A549 (cell line): ENCODE data around the gene NRXN2.

ENCODE experiments used
- CBX8 ChIP-seq: fragments of 200-600 bp; sonication (generic); IDR thresholded peaks from 2 replicates; pipeline ENCODE4 v1.6.1; 2016
- CHD2 ChIP-seq: fragments of 150-350 bp; IDR thresholded peaks from 2 replicates; pipeline ENCODE4 v1.6.1; 2014; ENCODE audit warnings: low read length; ENCODE audit not compliant: partially characterized antibody
- CHD4 ChIP-seq: fragments of 200-600 bp; sonication (generic); IDR thresholded peaks from 2 replicates; pipeline ENCODE4 v1.6.1; 2016; ENCODE audit warnings: antibody characterized with exemption, mild to moderate bottlenecking, borderline replicate concordance
- CTCF ChIP-seq: fragments of >200 bp; sonication (Bioruptor Twin); formaldehyde crosslinking; IDR thresholded peaks from 3 replicates; pipeline ENCODE4 v1.5.1; 2016
- E2F6 ChIP-seq: IDR thresholded peaks from 2 replicates; pipeline ENCODE4 v1.6.1; 2012; ENCODE audit warnings: low read depth, borderline replicate concordance
- EP300 ChIP-seq, 2 experiments: fragments of >200 bp; sonication (Bioruptor Twin); formaldehyde crosslinking; IDR thresholded peaks; 2 replicates in 1 of 2; 3 replicates in 1 of 2; pipeline ENCODE4 v1.6.1; 2016 to 2017
- FOSL2 ChIP-seq, 2 experiments: fragments of 450-650 bp in 1 of 2; fragments of >200 bp in 1 of 2; sonication (Bioruptor Twin) in 1 of 2; formaldehyde crosslinking; IDR thresholded peaks; 2 replicates each; pipeline versions ENCODE4 v1.5.0 to v1.6.1; 2016 to 2020; ENCODE audit warnings: mild to moderate bottlenecking in 1 of 2, moderate library complexity in 1 of 2
- JUN ChIP-seq, 2 experiments: fragments of >200 bp; sonication (Bioruptor Twin); formaldehyde crosslinking; IDR thresholded peaks; 2 replicates in 1 of 2; 3 replicates in 1 of 2; pipeline ENCODE4 v1.6.1; 2016 to 2017
- MAX ChIP-seq: IDR thresholded peaks from 2 replicates; pipeline ENCODE4 v1.6.1; 2012
- MYC ChIP-seq: IDR thresholded peaks from 2 replicates; pipeline ENCODE4 v1.6.1; 2012; ENCODE audit warnings: mild to moderate bottlenecking, inconsistent platforms, low read length, improper control_type of control experiment, borderline replicate concordance
- PBX3 ChIP-seq: IDR thresholded peaks from 2 replicates; pipeline ENCODE4 v1.6.1; 2012
- POLR2A ChIP-seq: IDR thresholded peaks from 2 replicates; pipeline ENCODE4 v1.6.1; 2012; ENCODE audit warnings: mild to moderate bottlenecking, low read length
- REST ChIP-seq: fragments of 200-600 bp; sonication (generic); IDR thresholded peaks from 2 replicates; pipeline ENCODE4 v1.6.1; 2016; ENCODE audit warnings: antibody characterized with exemption, mild to moderate bottlenecking, moderate library complexity
- ZNF302 ChIP-seq: fragments of 250-450 bp; sonication (Bioruptor Pico); IDR thresholded peaks from 2 replicates; pipeline ENCODE4 v1.9.0; 2021; ENCODE audit warnings: inconsistent platforms, mild to moderate bottlenecking, moderate library complexity

- no peak for TF ChIP-seq CTCF
- no peak for TF ChIP-seq FOSL2 (IDR thresholded peaks at IDR 0.05)
- TF ChIP-seq FOSL2 (CRISPR knock-in tag; IDR thresholded peaks at IDR 0.05), result no peak
- no peak for TF ChIP-seq EP300 (IDR thresholded peaks at IDR 0.05)
- no peak for TF ChIP-seq POLR2A
- TF ChIP-seq MAX, result no peak
- no peak for TF ChIP-seq ZNF302 (CRISPR knock-in tag)
- TF ChIP-seq JUN (IDR thresholded peaks at IDR 0.05), result no peak
- no peak for TF ChIP-seq REST
- TF ChIP-seq CHD2, result no peak
- no peak for TF ChIP-seq MYC
- no peak for TF ChIP-seq E2F6
- TF ChIP-seq CBX8, result no peak
- no peak for TF ChIP-seq CHD4
- TF ChIP-seq PBX3, result no peak
These were observed 122.6 kb downstream of the NRXN2 start for GRCh38 chr11:64600281-64600992.
